Panc1 (cell line): ENCODE measurements around the gene GIMAP2. TPM values are rescaled to one million over a fixed set of nuclear protein-coding genes. Genes with fewer than 3 reads are reported as not detected.
"Not testable (repeated sequence)": the region's sequence is repeated elsewhere in the genome, so short reads cannot be mapped to it uniquely, and the experiment has no call there.

Experiments
- ATAC-seq: fragments of 200-7000 bp; cut with Tn5 transposase; 2 replicates; pipeline ENCODE4 v1.9.1; 2020; ENCODE audit warnings: mild to moderate bottlenecking, moderate library complexity
- BruUV-seq: library from RNA; stranded (reverse); fragments of 400-500 nt; replicated peaks from 2 replicates; lab custom pipeline; 2021; lab: Mats Ljungman, UMichigan
- CTCF ChIA-PET: fragments of 300-600 bp; sonication (Branson Sonifier 250); formaldehyde crosslinking; loops from one replicate; lab custom pipeline; 2022; ENCODE audit warnings: antibody characterized with exemption; lab: Charles Lee
- POLR2A ChIA-PET: fragments of 300-600 bp; sonication (Branson Sonifier 250); formaldehyde crosslinking; loops from one replicate; lab custom pipeline; 2022; ENCODE audit warnings: antibody characterized with exemption; lab: Charles Lee
- DNase-seq: peaks from one replicate; pipeline ENCODE4 v3.0.0-alpha.2; 2010; ENCODE audit warnings: low read depth, low spot score
- H3K27ac ChIP-seq: 2 replicates; pipeline ENCODE4 v1.5.1; 2011; ENCODE audit warnings: mild to moderate bottlenecking, low read length, inconsistent platforms
- H3K27me3 ChIP-seq: fragments of 200-500 bp; sonication (Bioruptor generic); 2 replicates; pipeline ENCODE4 v1.6.0; 2014; ENCODE audit warnings: low read length, inconsistent platforms; ENCODE audit not compliant: control insufficient read depth, insufficient read depth
- H3K36me3 ChIP-seq: fragments of 200-500 bp; sonication (Bioruptor generic); 2 replicates; pipeline ENCODE4 v1.5.1; 2014; ENCODE audit warnings: inconsistent platforms, mild to moderate bottlenecking, low read length, moderate library complexity; ENCODE audit not compliant: control insufficient read depth, insufficient read depth
- H3K4me1 ChIP-seq: 2 replicates; pipeline ENCODE4 v1.5.1; 2011; ENCODE audit warnings: inconsistent platforms, mild to moderate bottlenecking, low read length, moderate library complexity; ENCODE audit not compliant: control insufficient read depth, insufficient read depth
- H3K4me3 ChIP-seq, 2 experiments: 2 replicates each; pipeline ENCODE4 v1.5.1; 2011 to 2012; ENCODE audit warnings: low read depth in 2 of 2, low read length in 2 of 2, mild to moderate bottlenecking in 2 of 2, inconsistent platforms in 1 of 2, moderate library complexity in 1 of 2
- H3K9me3 ChIP-seq: fragments of 200-500 bp; sonication (Bioruptor generic); 2 replicates; pipeline ENCODE4 v1.5.1; 2014; ENCODE audit warnings: low read depth, mild to moderate bottlenecking, inconsistent platforms, low read length, moderate library complexity; ENCODE audit not compliant: control insufficient read depth, insufficient read depth
- POLR2AphosphoS5 ChIP-seq: IDR thresholded peaks from 2 replicates; pipeline ENCODE4 v1.6.1; 2012; ENCODE audit warnings: mild to moderate bottlenecking, low read depth, low read length, moderate library complexity
- SIN3A ChIP-seq: IDR thresholded peaks from 2 replicates; pipeline ENCODE4 v1.6.1; 2012; ENCODE audit warnings: low read depth, mild to moderate bottlenecking, low read length, moderate library complexity, borderline replicate concordance; ENCODE audit not compliant: insufficient read depth
- TCF7L2 ChIP-seq: IDR thresholded peaks from 2 replicates; pipeline ENCODE4 v1.6.1; 2011; ENCODE audit warnings: mild to moderate bottlenecking, low read depth, low read length, inconsistent platforms
- in situ Hi-C: cut with HindIII; loops from 2 replicates; pipeline ENCODE4 v1.10.0; 2016; ENCODE audit warnings: low sequenced_read_pairs, low pct_unique_long_range_greater_than_20kb
- intact Hi-C: fragments of 100-400 bp; cut with micrococcal nuclease; formaldehyde crosslinking; loops from one replicate; pipeline ENCODE4 v1.10.0; 2022; ENCODE audit not compliant: unreplicated experiment
- total RNA-seq: library from RNA; stranded (reverse); gene quantifications from one replicate; pipeline ENCODE4 v1.2.1, GENCODE V29; 2021; ENCODE audit not compliant: unreplicated experiment
- TF ChIP-seq, protein P1 (sequence below): fragments of 450-650 bp; IDR thresholded peaks from 2 replicates; pipeline ENCODE4 v1.5.1; 2017; ENCODE audit warnings: mild to moderate bottlenecking
- TF ChIP-seq, protein P2 (sequence below), 2 experiments: IDR thresholded peaks; 2 replicates each; pipeline ENCODE4 v1.6.1; 2011 to 2012; ENCODE audit warnings: low read depth in 2 of 2, control low read depth in 1 of 2, low read length in 1 of 2, mild to moderate bottlenecking in 1 of 2, moderate library complexity in 1 of 2; ENCODE audit not compliant: insufficient read depth in 1 of 2

The GIMAP2 gene
- total RNA-seq, 1 experiment from 2014 or later: 1.5 TPM

DNA sequence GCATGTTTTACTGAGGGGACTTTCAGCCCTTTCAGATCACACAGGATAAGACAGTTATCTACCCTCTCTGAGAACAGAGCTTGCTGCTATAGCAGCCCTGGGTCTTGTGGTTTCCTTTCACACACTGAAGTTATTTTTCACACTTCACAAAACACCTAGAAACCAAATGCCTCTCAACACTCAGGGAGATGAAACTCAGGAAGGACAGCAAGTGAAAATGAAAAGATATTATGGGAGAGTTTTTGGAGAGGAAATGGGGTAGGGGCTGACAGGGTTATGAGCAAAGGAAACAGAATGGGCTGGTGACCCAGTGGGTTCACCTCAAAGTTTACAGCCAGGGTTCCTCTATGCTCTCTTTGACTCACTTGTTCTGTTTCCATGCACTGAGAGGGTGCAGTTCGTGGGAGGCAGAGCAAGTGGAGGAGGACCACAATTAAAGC lies 17.0 kb upstream of the GIMAP2 start:
- TF ChIP-seq, protein P1, sequence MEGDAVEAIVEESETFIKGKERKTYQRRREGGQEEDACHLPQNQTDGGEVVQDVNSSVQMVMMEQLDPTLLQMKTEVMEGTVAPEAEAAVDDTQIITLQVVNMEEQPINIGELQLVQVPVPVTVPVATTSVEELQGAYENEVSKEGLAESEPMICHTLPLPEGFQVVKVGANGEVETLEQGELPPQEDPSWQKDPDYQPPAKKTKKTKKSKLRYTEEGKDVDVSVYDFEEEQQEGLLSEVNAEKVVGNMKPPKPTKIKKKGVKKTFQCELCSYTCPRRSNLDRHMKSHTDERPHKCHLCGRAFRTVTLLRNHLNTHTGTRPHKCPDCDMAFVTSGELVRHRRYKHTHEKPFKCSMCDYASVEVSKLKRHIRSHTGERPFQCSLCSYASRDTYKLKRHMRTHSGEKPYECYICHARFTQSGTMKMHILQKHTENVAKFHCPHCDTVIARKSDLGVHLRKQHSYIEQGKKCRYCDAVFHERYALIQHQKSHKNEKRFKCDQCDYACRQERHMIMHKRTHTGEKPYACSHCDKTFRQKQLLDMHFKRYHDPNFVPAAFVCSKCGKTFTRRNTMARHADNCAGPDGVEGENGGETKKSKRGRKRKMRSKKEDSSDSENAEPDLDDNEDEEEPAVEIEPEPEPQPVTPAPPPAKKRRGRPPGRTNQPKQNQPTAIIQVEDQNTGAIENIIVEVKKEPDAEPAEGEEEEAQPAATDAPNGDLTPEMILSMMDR: no peak
- TF ChIP-seq SIN3A: no peak
- no peak for TF ChIP-seq TCF7L2
- no peak for TF ChIP-seq POLR2AphosphoS5
- TF ChIP-seq, protein P2, sequence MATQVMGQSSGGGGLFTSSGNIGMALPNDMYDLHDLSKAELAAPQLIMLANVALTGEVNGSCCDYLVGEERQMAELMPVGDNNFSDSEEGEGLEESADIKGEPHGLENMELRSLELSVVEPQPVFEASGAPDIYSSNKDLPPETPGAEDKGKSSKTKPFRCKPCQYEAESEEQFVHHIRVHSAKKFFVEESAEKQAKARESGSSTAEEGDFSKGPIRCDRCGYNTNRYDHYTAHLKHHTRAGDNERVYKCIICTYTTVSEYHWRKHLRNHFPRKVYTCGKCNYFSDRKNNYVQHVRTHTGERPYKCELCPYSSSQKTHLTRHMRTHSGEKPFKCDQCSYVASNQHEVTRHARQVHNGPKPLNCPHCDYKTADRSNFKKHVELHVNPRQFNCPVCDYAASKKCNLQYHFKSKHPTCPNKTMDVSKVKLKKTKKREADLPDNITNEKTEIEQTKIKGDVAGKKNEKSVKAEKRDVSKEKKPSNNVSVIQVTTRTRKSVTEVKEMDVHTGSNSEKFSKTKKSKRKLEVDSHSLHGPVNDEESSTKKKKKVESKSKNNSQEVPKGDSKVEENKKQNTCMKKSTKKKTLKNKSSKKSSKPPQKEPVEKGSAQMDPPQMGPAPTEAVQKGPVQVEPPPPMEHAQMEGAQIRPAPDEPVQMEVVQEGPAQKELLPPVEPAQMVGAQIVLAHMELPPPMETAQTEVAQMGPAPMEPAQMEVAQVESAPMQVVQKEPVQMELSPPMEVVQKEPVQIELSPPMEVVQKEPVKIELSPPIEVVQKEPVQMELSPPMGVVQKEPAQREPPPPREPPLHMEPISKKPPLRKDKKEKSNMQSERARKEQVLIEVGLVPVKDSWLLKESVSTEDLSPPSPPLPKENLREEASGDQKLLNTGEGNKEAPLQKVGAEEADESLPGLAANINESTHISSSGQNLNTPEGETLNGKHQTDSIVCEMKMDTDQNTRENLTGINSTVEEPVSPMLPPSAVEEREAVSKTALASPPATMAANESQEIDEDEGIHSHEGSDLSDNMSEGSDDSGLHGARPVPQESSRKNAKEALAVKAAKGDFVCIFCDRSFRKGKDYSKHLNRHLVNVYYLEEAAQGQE (IDR thresholded peaks at IDR 0.05; ENCODE audit: insufficient read depth in 1 of 2, low read depth in 2 of 2, low read length in 1 of 2): no peak
- CTCF ChIA-PET: no interaction called here
- no peak for DNase-seq
- Histone ChIP-seq H3K36me3 (no peaks in the 10 kb centered on the region), H3K4me1 (no peaks in the 10 kb centered on the region), H3K27me3 (no peaks in the 10 kb centered on the region; the same call in 1 of the 2 replicates), H3K9me3 (no peaks in the 10 kb centered on the region), H3K4me3 (no peak overlapping the region), H3K27ac (no peak overlapping the region)
- POLR2A ChIA-PET: no interaction called here
- in situ Hi-C loops (no loop called here), intact Hi-C loops (no loop called here)
- no peak for ATAC-seq
- no TSS peak for BruUV-seq

DNA sequence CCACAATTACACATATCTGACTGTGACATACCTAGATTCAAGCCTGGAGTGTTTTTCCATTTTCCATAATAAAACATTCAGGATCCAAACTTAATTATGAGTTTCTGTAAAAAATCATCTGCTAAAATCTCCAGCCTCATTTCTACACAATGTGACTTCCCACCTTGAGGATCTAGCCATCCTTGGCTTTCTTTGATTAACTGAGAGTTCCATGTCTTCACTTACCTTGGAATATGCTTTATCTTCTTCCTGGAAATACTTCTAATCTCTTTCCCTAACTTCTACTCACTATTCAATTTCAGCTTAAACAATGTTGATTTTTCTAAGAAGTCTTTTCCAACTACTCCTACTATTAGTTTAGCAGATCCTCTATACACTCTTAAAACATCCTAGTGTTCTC lies 16.5 kb upstream of the GIMAP2 start:
- ATAC-seq (no peak), DNase-seq (no peak)
- intact Hi-C loops (no loop called here), in situ Hi-C loops (no loop called here)
- BruUV-seq: no TSS peak
- ChIA-PET CTCF (no interaction called here), POLR2A (no interaction called here)
- TF ChIP-seq POLR2AphosphoS5 (no peak), TCF7L2 (no peak), SIN3A (no peak)
- TF ChIP-seq, protein P1: no peak
- TF ChIP-seq, protein P2 (IDR thresholded peaks at IDR 0.05; ENCODE audit: insufficient read depth in 1 of 2, low read depth in 2 of 2, low read length in 1 of 2): no peak
- Histone ChIP-seq H3K4me3 (no peak overlapping the region), H3K4me1 (no peaks in the 10 kb centered on the region), H3K36me3 (no peaks in the 10 kb centered on the region), H3K27ac (no peak overlapping the region), H3K9me3 (no peaks in the 10 kb centered on the region), H3K27me3 (no peaks in the 10 kb centered on the region; the same call in 1 of the 2 replicates)

DNA sequence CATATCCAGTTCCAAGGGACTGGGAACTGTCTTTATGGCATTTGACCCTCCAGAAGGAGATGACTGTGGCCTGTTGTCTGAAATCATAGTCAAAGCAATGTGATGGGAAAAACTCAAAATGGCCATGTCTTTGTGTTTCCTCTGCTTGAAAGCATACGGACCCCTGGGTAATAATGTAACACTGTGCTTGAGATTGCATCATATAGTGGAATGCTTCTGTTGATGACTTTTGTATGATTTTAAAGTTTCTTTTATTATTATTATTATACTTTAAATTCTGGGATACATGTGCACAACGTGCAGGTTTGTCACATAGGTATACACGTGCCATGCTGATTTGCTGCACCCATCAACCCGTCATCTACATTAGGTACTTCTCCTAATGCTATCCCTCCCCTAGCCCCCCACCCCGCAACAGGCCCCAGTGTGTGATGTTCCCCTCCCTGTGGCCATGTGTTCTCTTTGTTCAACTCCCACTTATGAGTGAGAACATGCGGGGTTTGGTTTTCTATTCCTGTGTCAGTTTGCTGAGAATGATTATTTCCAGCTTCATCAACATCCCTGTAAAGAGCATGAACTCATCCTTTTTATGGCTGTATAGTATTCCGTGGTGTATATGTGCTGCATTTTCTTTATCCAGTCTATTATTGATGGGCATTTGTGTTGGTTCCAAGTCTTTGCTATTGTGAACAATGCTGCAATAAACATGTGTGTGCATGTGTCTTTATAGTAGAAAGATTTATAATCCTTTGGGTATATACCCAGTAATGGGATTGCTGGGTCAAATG lies 13.5 kb upstream of the GIMAP2 start:
- H3K4me1 ChIP-seq, H3K27ac ChIP-seq, DNase-seq, CTCF ChIA-PET, H3K27me3 ChIP-seq, BruUV-seq, intact Hi-C loops, H3K9me3 ChIP-seq, ATAC-seq, H3K36me3 ChIP-seq, in situ Hi-C loops, POLR2A ChIA-PET, H3K4me3 ChIP-seq: not testable (repeated sequence)
